ENCODE measurements around the gene PCDHGA10.
"Not testable (repeated sequence)": the region's sequence is repeated elsewhere in the genome, so short reads cannot be mapped to it uniquely, and the experiment has no call there.

PCDHGA10 gene

DNA sequence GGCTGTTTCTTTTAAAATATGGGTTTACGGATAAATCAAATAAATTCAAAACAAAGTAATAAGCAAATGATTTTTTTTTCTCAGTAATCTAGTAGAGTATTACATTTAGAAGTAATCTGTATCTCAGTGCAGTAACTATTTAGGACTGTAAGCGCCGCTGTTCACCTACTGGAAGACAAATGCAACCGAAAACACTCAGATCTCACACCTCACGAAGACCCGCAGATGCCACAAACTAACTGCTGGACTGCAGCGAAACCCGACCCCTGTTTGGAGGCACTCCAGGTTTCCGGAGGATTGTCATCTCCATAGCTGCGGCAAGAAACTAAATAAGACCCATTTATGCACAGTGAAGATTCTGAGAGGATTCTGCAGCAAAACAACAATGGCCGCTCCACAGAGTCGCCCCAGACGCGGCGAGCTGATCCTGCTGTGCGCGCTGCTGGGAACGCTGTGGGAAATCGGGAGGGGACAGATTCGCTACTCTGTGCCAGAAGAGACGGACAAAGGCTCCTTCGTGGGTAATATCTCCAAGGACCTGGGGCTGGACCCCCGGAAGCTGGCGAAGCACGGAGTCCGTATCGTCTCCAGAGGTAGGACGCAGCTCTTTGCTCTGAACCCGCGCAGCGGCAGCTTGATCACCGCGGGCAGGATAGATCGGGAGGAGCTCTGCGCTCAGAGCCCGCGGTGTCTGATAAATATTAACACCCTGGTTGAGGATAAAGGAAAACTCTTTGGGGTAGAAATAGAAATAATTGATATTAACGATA, 20.2 kb upstream of the PCDHGA10 start, which contains the start of gene PCDHGA8:
TSS of gene PCDHGA8 (plus strand) at position 205 of the 770 bp plus-strand sequence. CDS start at position 386, 181 bp downstream.
- DNase-seq (ENCODE audit: low spot score): peak; percentile 15

GRCh38 chr5:141393267-141393666, 19.5 kb upstream of the PCDHGA10 start:
- no peak for DNase-seq (ENCODE audit: low spot score)

DNA sequence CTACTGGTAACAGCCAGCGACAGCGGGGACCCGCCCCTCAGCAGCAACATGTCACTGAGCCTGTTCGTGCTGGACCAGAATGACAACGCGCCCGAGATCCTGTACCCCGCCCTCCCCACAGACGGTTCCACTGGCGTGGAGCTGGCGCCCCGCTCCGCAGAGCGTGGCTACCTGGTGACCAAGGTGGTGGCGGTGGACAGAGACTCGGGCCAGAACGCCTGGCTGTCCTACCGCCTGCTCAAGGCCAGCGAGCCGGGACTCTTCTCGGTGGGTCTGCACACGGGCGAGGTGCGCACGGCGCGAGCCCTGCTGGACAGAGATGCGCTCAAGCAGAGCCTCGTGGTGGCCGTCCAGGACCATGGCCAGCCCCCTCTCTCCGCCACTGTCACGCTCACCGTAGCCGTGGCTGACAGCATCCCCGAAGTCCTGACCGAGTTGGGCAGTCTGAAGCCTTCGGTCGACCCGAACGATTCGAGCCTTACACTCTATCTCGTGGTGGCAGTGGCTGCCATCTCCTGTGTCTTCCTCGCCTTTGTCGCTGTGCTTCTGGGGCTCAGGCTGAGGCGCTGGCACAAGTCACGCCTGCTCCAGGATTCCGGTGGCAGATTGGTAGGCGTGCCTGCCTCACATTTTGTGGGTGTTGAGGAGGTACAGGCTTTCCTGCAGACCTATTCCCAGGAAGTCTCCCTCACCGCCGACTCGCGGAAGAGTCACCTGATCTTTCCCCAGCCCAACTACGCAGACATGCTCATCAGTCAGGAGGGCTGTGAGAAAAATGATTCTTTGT, 18.2 kb upstream of the PCDHGA10 start:
- DNase-seq (ENCODE audit: low spot score): not testable (repeated sequence)

DNA sequence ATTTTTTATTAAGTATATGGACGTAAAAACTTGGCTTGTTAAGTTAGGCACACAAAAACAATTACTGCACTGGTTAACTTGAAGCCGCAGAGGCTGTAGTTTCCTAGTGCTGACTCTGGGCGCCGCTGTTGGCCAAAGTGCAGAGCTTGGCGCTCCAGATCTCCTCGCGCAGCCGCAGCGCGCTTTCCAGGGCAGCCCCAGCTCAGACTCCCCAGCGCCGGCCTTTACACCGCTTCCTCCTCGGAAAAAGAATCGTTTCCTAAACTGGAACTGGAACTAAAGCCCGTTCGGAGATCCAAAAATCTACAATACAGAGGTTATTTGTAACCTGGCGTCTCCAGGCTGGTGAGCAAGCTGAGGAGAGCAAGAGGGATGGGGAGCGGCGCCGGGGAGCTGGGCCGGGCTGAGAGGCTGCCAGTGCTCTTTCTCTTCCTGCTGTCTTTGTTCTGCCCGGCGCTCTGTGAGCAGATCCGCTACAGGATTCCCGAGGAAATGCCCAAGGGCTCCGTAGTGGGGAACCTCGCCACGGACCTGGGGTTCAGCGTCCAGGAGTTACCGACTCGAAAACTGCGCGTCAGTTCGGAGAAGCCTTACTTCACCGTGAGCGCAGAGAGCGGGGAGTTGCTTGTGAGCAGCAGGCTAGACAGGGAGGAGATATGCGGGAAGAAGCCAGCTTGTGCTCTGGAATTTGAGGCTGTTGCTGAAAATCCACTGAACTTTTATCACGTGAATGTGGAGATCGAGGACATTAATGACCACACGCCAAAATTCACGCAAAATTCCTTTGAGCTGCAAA, 14.8 kb upstream of the PCDHGA10 start, which contains the start of gene PCDHGB5:
TSS of gene PCDHGB5 (plus strand) at position 192 of the 796 bp plus-strand sequence. CDS start at position 373, 181 bp downstream.
- DNase-seq (ENCODE audit: low spot score): peak; percentile 39

GRCh38 chr5:141398608-141399007, 14.2 kb upstream of the PCDHGA10 start:
- no peak for DNase-seq (ENCODE audit: low spot score)

- no peak for DNase-seq (ENCODE audit: low spot score)
Measured at GRCh38 chr5:141399555-141400258, 13.1 kb upstream of the PCDHGA10 start.

DNA sequence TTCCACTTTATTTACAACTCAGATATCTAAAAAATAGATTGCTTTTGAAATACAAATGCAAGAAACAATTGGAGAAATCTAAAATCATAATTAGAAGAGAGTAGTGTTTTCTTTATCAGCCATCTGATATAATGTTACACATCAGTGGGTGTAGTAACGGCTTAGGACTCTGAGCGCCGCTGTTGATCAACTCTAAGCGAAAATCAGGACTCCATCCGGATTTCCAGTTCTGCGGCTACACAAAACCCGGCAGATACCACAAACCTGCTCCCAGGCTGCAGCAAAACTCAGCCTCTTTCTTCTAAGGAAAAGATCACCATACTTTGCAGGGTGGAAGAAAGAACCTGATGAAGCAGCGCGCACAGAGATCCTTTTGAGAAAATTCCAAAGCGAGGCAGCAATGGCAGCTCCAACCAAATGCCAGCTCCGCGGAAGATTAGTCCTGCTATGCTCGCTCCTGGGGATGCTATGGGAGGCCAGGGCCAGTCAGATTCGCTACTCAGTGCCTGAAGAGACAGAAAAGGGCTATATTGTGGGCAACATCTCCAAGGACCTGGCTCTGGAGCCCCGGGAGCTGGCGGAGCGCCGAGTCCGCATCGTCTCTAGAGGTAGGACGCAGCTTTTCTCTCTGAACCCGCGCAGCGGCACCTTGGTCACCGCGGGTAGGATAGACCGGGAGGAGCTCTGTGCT, 10.1 kb upstream of the PCDHGA10 start, which contains the start of gene PCDHGA9:
TSS of gene PCDHGA9 (plus strand) at position 226 of the 691 bp plus-strand sequence. CDS start at position 401, 175 bp downstream.
- DNase-seq (ENCODE audit: low spot score): peak; percentile 51

DNA sequence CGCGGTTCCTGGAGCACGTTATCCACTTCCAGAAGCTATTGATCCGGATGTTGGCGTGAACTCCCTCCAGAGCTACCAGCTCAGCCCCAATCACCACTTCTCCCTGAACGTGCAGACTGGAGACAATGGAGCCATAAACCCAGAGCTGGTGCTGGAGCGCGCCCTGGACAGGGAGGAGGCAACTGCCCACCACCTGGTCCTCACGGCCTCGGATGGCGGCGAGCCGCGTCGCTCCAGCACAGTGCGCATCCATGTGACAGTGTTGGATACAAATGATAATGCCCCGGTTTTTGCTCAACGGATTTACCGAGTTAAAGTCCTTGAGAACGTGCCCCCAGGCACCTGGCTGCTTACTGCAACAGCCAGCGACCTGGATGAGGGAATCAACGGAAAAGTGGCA, 9.4 kb upstream of the PCDHGA10 start:
- DNase-seq (ENCODE audit: low spot score): no peak

GRCh38 chr5:141407790-141408505, 4.8 kb upstream of the PCDHGA10 start, which contains the start of gene PCDHGB6:
TSS of gene PCDHGB6 (plus strand) at chr5:141408021. CDS start at chr5:141408203, 182 bp downstream.
- DNase-seq (ENCODE audit: low spot score): not testable (repeated sequence)

DNA sequence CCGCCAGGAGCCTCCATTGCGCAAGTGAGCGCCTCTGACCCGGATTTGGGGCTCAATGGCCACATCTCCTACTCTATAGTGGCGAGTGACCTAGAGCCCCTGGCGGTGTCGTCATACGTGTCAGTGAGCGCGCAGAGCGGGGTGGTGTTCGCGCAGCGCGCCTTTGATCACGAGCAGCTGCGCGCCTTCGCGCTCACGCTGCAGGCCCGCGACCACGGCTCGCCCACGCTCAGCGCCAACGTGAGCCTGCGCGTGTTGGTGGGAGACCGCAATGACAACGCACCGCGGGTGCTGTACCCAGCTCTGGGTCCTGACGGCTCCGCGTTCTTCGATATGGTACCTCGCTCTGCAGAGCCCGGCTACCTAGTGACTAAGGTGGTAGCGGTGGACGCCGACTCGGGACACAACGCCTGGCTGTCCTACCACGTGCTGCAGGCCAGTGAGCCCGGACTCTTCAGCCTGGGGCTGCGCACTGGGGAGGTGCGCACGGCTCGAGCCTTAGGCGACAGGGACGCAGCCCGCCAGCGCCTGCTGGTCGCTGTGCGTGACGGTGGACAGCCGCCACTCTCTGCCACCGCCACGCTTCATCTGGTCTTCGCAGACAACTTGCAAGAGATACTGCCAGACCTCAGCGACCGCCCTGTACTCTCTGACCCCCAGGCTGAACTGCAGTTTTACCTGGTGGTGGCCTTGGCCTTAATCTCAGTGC, 3.0 kb upstream of the PCDHGA10 start:
- DNase-seq (ENCODE audit: low spot score): no peak

DNA sequence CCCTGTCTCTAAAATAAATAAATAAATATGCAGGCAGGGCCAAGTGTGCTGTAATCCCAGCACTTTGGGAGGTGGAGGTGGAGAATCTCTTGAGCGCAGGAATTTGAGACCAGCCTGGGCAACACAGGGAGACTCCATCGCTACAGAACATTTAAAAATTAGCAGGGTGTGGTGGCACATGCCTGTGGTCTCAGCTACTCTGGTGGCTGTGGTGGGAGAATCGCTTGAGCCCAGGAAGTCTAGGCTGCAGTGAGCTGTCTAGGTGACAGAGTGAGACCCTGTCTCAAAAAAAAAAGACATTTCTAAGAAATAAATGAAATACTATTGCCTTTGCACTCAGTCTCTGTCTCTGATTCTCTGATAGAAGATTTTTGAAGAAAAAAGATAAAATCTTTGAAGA, 1.2 kb upstream of the PCDHGA10 start:
- no peak for DNase-seq (ENCODE audit: low spot score)

DNA sequence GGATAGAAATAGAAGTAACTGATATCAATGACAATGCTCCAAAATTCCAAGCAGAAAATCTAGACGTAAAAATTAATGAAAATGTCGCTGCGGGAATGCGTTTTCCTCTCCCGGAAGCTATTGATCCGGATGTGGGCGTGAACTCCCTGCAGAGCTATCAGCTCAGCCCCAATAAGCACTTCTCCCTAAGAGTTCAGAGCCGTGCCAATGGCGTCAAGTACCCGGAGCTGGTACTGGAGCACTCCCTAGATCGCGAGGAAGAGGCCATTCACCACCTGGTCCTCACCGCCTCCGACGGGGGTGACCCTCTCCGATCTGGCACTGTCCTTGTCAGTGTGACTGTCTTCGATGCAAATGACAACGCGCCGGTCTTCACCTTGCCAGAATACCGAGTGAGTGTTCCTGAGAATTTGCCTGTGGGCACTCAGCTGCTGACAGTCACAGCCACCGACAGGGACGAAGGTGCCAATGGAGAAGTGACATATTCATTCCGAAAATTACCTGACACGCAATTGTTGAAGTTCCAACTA, 818 bp downstream of the PCDHGA10 start:
- DNase-seq (ENCODE audit: low spot score): peak; percentile 61

- not testable (repeated sequence) for DNase-seq (ENCODE audit: low spot score)
Measured at GRCh38 chr5:141414548-141415274, 1.9 kb downstream of the PCDHGA10 start.

DNA sequence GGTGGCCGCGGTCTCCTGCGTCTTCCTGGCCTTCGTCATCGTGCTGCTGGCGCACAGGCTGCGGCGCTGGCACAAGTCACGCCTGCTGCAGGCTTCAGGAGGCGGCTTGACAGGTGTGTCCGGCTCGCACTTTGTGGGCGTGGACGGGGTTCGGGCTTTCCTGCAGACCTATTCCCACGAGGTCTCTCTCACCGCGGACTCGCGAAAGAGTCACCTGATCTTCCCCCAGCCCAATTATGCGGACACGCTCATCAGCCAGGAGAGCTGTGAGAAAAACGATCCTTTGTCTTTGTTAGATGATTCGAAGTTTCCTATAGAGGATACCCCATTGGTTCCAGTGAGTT, 2.5 kb downstream of the PCDHGA10 start:
- not testable (repeated sequence) for DNase-seq (ENCODE audit: low spot score)

DNA sequence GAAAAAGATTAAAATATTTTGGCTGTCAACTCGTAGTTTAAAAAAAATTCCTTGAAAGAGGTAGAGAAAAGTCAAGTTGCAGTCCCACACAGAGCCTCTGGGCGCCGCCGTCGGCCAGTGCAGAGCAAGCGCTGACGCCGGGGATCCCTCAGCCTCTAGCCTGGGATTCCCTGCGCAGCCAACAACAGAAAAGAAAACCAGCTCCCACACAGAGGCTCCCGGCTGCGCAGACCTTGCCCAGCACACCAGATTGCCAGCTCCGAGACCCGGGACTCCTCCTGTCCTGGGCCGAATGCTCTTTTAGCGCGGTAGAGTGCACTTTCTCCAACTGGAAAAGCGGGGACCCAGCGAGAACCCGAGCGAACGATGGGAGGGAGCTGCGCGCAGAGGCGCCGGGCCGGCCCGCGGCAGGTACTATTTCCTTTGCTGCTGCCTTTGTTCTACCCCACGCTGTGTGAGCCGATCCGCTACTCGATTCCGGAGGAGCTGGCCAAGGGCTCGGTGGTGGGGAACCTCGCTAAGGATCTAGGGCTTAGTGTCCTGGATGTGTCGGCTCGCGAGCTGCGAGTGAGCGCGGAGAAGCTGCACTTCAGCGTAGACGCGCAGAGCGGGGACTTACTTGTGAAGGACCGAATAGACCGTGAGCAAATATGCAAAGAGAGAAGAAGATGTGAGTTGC, 4.8 kb downstream of the PCDHGA10 start, which contains the start of gene PCDHGB7:
TSS of gene PCDHGB7 (plus strand) at position 184 of the 679 bp plus-strand sequence. CDS start at position 367, 183 bp downstream.
- DNase-seq (ENCODE audit: low spot score): peak; percentile 77

DNA sequence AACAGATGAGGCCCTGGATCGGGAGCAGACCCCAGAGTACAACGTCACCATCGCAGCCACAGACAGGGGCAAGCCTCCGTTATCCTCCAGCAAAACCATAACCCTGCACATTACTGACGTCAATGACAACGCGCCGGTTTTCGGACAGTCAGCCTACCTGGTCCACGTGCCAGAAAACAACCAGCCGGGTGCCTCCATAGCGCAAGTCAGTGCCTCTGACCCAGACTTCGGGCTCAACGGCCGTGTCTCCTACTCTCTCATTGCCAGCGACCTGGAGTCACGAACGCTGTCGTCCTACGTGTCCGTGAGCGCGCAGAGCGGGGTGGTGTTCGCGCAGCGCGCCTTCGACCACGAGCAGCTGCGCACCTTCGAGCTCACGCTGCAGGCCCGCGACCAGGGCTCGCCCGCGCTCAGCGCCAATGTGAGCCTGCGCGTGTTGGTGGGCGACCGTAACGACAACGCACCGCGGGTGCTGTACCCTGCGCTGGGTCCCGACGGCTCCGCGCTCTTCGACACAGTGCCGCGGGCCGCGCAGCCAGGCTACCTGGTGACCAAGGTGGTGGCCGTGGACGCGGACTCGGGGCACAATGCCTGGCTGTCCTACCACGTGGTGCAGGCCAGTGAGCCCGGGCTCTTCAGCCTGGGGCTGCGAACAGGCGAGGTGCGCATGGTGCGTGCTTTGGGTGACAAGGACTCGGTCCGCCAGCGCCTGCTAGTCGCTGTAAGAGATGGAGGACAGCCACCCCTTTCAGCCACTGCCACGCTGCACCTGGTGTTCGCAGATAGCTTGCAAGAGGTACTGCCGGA, 6.5 kb downstream of the PCDHGA10 start:
- no peak for DNase-seq (ENCODE audit: low spot score)
